Upper lobe of left lung (tissue), 4 donors: ENCODE results near the gene CHRNA4.

Experiments used
- CTCF ChIP-seq, 6 experiments: fragments of 450-650 bp in 4 of 6; fragments of 200-600 bp in 2 of 6; sonication (generic) in 2 of 6; IDR thresholded peaks; one replicate each; pipeline ENCODE4 v1.5.1; 2016 to 2019; ENCODE audit warnings: antibody characterized with exemption in 6 of 6
- POLR2AphosphoS5 ChIP-seq, 2 donors: sonication (generic); formaldehyde crosslinking; IDR thresholded peaks; one replicate each; pipeline ENCODE4 v1.5.1; 2017; ENCODE audit warnings: antibody characterized with exemption in 2 of 2

GRCh38 chr20:63337786-63338420 is 23.2 kb downstream of the CHRNA4 start:
- no peak for TF ChIP-seq CTCF (IDR thresholded peaks at IDR 0.05)
- no peak for TF ChIP-seq POLR2AphosphoS5 (IDR thresholded peaks at IDR 0.05)
